ENCODE data around the gene CD209.

The CD209 gene

DNA sequence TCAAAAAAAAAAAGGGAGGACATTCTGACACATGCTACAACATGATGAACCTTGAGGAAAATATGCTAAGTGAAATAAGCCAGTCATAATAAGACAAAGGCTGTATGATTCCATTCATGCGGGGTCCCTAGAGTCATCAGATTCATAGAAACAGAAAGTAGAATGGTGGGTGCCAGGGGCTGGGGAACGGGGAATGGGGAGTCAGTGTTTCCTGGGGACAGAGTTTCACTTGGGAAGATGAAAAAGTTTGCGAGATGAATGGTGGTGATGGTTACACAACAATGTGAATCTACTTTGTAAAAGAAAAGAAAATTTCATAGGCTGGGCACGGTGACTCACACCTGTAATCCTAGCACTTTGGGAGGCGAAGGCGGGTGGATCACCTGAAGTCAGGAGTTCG is 9.3 kb downstream of the CD209 start:
- no peak for DNase-seq (ENCODE audit: low spot score)

GRCh38 chr19:7737215-7737614 is 10.1 kb downstream of the CD209 start:
- no peak for DNase-seq (ENCODE audit: low spot score)

DNA sequence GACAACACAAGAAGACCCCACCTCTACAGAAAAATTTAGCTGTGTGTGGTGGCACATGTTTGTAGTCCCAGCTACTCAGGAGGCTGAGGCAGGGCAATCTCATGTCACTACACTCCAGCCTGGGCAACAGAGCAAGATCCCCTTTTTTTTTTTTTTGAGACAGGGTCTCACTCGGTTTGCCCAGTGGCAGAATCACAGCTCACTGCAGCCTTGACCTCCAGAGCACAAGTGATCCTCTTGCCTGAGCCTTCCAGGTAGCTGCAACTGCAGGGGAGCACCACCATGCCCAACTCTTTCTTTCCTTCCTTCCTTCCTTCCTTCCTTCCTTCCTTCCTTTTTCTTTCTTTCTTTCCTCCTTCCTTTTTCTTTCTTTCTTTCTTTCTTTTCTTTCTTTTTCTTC is 11.2 kb downstream of the CD209 start:
- no peak for DNase-seq (ENCODE audit: low spot score)

DNA sequence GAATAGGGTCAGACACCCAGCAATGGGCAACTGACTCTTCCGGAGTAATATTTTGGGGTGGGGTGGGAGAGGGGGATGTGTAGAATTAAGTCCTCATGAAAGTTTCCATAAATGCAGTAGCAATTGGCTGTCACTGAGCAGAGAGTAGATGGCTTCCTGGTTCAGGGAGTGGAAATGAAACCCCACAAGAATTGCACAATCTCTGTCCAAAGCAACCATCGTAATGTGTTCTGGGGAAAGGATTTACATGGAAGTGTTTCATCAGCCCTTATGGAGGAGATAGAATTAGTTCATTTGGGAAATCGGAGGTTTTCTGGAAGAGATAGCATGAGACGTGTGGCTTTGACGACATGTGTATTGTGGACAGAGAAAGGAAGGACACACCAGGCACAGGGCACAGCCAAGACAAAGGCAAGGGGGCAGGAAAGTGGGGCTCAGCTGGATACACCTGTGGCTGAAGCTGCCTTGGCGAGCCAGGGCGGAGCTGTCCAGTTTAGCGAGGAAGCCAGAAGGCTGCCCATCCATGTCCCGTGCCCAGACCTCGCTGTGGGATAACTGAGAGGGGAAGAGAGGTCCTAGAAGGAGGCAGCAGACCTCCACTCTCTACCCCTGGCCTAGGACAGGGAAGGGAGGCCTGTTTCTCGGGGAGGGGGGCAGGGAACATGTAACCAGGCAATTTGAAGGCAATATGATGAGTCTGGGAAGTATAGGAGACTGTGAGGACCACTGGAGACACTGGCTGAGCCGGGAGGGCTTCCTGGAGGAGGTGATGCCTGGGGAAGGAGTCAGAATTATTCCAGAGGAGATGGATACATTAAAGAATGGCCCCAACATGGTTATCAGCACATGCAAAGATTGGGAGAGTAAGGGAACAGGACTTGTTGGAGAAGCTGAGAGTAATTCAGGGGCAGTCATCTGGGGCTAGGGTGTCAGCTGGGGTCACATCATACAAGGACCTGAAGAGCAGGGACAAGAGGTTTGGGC is 12.8 kb downstream of the CD209 start:
- peak; percentile 53 for DNase-seq (ENCODE audit: low spot score)

GRCh38 chr19:7733376-7733775 is 14.0 kb downstream of the CD209 start:
- no peak for DNase-seq (ENCODE audit: low spot score)

GRCh38 chr19:7732045-7732444 is 15.3 kb downstream of the CD209 start, which contains the start of gene CLEC4G:
Gene CLEC4G (minus strand): TSS chr19:7732110. CDS start chr19:7732102, 8 bp downstream.
- no peak for DNase-seq (ENCODE audit: low spot score)

DNA sequence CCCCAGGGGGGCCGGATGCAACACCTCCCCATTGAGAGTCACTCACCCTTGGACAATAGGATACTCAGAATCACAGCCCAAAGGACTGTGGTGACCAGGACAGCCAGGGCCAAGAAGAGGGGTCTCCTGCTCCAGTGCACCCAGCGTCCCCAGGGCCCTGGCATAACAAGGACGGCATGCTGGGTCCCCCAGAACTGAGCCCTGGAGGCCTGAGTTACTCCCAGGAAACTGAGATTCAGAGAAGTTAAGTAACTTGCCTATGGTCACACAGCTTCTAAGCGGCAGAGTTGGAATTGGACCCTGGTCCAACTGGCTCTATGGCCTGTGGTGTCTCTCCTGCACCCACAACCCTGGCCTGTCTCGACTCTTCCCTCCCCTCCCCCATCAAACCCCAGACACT is 15.7 kb downstream of the CD209 start:
- no peak for DNase-seq (ENCODE audit: low spot score)

- DNase-seq (ENCODE audit: low spot score), result no peak
Measured at GRCh38 chr19:7731218-7731595, 16.1 kb downstream of the CD209 start.

GRCh38 chr19:7730286-7731217 is 16.8 kb downstream of the CD209 start:
- DNase-seq (ENCODE audit: low spot score), result no peak

- no peak for DNase-seq (ENCODE audit: low spot score)
Measured at GRCh38 chr19:7729831-7730285, 17.5 kb downstream of the CD209 start.

GRCh38 chr19:7729211-7729610 is 18.1 kb downstream of the CD209 start:
- DNase-seq (ENCODE audit: low spot score), result no peak

GRCh38 chr19:7725791-7726190 is 21.5 kb downstream of the CD209 start:
- DNase-seq (ENCODE audit: low spot score), result no peak

GRCh38 chr19:7722231-7722651 is 25.1 kb downstream of the CD209 start:
- DNase-seq (ENCODE audit: low spot score), result no peak

DNA sequence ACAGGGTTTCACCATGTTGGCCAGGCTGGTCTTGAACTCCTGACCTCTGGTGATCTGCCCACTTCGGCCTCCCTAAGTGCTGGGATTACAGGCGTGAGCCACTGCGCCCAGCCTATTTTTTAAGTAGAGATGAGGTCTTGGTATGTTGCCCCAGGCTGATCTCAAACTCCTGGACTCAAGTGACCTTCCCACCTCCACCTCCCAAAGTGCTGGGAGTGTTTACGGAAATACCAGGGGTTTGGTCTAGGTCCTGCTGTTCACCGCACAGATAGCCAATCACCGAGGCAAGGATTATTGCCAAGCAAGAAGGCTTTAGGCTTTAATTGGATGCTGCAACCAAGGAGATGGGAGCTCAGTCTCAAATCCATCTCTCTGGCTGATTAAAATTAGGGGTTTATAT is 27.0 kb downstream of the CD209 start:
- no peak for DNase-seq (ENCODE audit: low spot score)

DNA sequence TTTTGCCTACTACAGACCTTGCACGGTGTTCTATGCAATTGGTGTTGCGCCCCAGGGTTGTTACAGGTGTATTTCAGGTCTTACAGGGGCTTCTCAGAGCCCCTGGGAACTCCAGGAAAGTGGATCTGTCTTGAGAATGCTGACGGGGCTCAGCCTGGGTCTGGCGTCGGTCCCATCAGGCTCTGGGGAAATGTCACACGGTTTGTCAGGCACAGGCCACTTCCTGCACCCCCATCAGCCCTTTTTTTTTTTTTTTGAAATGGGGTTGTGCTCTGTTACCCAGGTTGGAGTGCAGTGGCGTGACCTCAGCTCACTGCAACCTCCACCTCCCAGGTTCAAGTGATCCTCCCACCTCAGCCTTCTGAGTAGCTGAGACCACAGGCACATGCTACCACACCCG is 28.7 kb downstream of the CD209 start:
- DNase-seq (ENCODE audit: low spot score), result no peak

- no peak for DNase-seq (ENCODE audit: low spot score)
Measured at GRCh38 chr19:7716762-7717161, 30.6 kb downstream of the CD209 start.

- no peak for DNase-seq (ENCODE audit: low spot score)
Measured at GRCh38 chr19:7715671-7716070, 31.7 kb downstream of the CD209 start.

- DNase-seq (ENCODE audit: low spot score), result no peak
Measured at GRCh38 chr19:7710616-7711015, 36.7 kb downstream of the CD209 start.

DNA sequence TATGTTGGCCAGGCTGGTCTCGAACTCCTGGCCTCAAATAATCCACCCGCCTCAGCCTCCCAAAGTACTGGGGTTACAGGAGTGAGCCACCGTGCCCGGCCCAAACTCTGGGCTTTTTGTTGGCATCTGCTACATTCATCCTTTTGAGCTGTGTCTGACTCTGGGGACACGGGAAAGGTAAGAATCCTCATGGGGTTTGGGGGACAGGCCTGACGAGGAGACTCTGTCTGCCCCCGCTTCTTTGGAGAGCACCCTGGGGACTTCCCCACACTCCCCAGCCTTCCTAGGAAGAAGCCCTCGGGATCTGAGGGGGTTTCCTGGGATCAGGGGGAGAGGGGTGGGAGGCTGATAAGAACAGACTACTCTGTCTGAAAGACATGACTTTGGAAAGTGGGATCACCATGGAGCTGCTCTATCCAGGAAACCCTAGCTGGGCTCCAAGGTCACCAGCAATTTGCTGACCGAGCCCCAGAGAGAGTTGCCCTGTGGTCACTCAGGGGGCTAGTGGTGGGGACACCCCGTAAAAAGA is 37.3 kb downstream of the CD209 start:
- no peak for DNase-seq (ENCODE audit: low spot score)

- DNase-seq (ENCODE audit: low spot score), result no peak
Measured at GRCh38 chr19:7706955-7707456, 40.3 kb downstream of the CD209 start.

GRCh38 chr19:7706188-7706954 is 41.0 kb downstream of the CD209 start:
- no peak for DNase-seq (ENCODE audit: low spot score)
